Esophagus squamous epithelium (tissue), 5 donors: ENCODE measurements around the gene BLOC1S1. TPM values are rescaled to one million over a fixed set of nuclear protein-coding genes. Genes with fewer than 3 reads are reported as not detected.

Experiments
- DNase-seq: peaks from one replicate; lab custom pipeline; 2025; lab: John Stamatoyannopoulos, UW
- H3K27ac ChIP-seq, 4 donors: fragments of 200-600 bp; sonication (generic); one replicate each; pipeline ENCODE4 v1.5.1; 2016 to 2019; ENCODE audit warnings: mild to moderate bottlenecking in 1 of 4
- H3K27me3 ChIP-seq, 4 donors: fragments of 200-600 bp; sonication (generic); 1 replicate in 3 of 4; 2 replicates in 1 of 4; pipeline versions ENCODE4 v1.5.1 to v1.6.0; 2017 to 2021; ENCODE audit warnings: antibody characterized with exemption in 1 of 4
- H3K36me3 ChIP-seq, 3 donors: fragments of 200-600 bp; sonication (generic); one replicate each; pipeline ENCODE4 v1.5.1; 2016 to 2019
- H3K4me1 ChIP-seq, 3 donors: fragments of 200-600 bp; sonication (generic); one replicate each; pipeline ENCODE4 v1.5.1; 2017 to 2019
- H3K4me3 ChIP-seq, 4 donors: fragments of 200-600 bp; sonication (generic); 1 replicate in 3 of 4; 2 replicates in 1 of 4; pipeline ENCODE4 v1.5.1; 2016 to 2019; ENCODE audit warnings: mild to moderate bottlenecking in 2 of 4, moderate library complexity in 1 of 4
- H3K9me3 ChIP-seq, 3 donors: fragments of 200-600 bp; sonication (generic); one replicate each; pipeline ENCODE4 v1.5.1; 2016 to 2019
- CTCF ChIP-seq, 6 experiments: fragments of 450-650 bp in 4 of 6; fragments of 200-600 bp in 2 of 6; sonication (generic) in 2 of 6; IDR thresholded peaks; one replicate each; pipeline ENCODE4 v1.5.1; 2016 to 2019; ENCODE audit warnings: antibody characterized with exemption in 6 of 6, mild to moderate bottlenecking in 4 of 6, moderate library complexity in 4 of 6
- POLR2A ChIP-seq, 4 donors: fragments of 450-650 bp; IDR thresholded peaks; one replicate each; pipeline ENCODE4 v1.6.1; 2017; ENCODE audit warnings: antibody characterized with exemption in 4 of 4, mild to moderate bottlenecking in 4 of 4, moderate library complexity in 3 of 4
- WGBS, 2 donors: methylation state at CpG; one replicate each; pipeline ENCODE4 v1.1.5; 2018; 5-methylcytosine and 5-hydroxymethylcytosine counted together
- intact Hi-C: fragments of 100-400 bp; cut with DNase I; formaldehyde crosslinking; loops from one replicate; pipeline ENCODE4 v1.15.0; 2022
- total RNA-seq, 4 donors: library from RNA; depleted of rRNA; stranded (reverse); fragments of >200 nt; gene quantifications; one replicate each; pipeline ENCODE4 v1.1.0, GENCODE V29; 2016
- donor health status: DM: yes; HTN: yes; CAD: no.

The BLOC1S1 gene
- total RNA-seq, 4 donors from 2014 or later = 117 to 211 (median 178) TPM

GRCh38 chr12:55728186-55728938 is 12.5 kb downstream of the BLOC1S1 start:
- DNase-seq = no peak
- no peaks in the 10 kb centered on the region for H3K27me3 ChIP-seq
- WGBS, 2 donors = 0% methylated on average over 3 to 13 of the region's 61 CpGs
- peak overlapping the region; percentile 94 to 100 (median 96) for H3K27ac ChIP-seq
- intact Hi-C loops = no loop called here
- H3K9me3 ChIP-seq = no peaks in the 10 kb centered on the region
- H3K4me3 ChIP-seq = peak overlapping the region; percentile 75 to 94 (median 85)
- H3K36me3 ChIP-seq = peaks cover 9 to 39% (median 23%) of the 10 kb centered on the region in 3 donors
- H3K4me1 ChIP-seq = peaks cover 33 to 89% (median 48%) of the 10 kb centered on the region in 3 donors
- TF ChIP-seq POLR2A (IDR thresholded peaks at IDR 0.05) = no peak
- TF ChIP-seq CTCF (IDR thresholded peaks at IDR 0.05) = no peak

GRCh38 chr12:55728939-55729818 is 13.3 kb downstream of the BLOC1S1 start, which contains the start of gene CD63:
Gene CD63 (minus strand): TSS chr12:55729009. CDS start chr12:55728341, 668 bp downstream.
- no peak for TF ChIP-seq CTCF (IDR thresholded peaks at IDR 0.05)
- peak in 2 of 4 donors; percentile 86 to 92 for TF ChIP-seq POLR2A (IDR thresholded peaks at IDR 0.05)

GRCh38 chr12:55729819-55730818 is 14.3 kb downstream of the BLOC1S1 start:
- peaks cover 0 to 23% (median 10%) of the 10 kb centered on the region in 3 donors for H3K36me3 ChIP-seq
- H3K4me1 ChIP-seq = peaks cover 22 to 75% (median 31%) of the 10 kb centered on the region in 3 donors
- TF ChIP-seq CTCF (IDR thresholded peaks at IDR 0.05) (no peak), POLR2A (IDR thresholded peaks at IDR 0.05) (peak in 1 of 4 donors; percentile 28)
- no peaks in the 10 kb centered on the region for H3K9me3 ChIP-seq
- intact Hi-C loops = no loop called here
- DNase-seq = no peak
- WGBS, 2 donors = 4 to 7% methylated on average over 13 to 15 of the region's 19 CpGs
- H3K4me3 ChIP-seq = peak overlapping the region; percentile 75 to 94 (median 85)
- H3K27ac ChIP-seq = peak overlapping the region; percentile 94 to 100 (median 96)
- no peaks in the 10 kb centered on the region for H3K27me3 ChIP-seq

More at GRCh38 chr12:55728939-55729818, 13.3 kb downstream of the BLOC1S1 start, which contains the start of gene CD63:
- peak; percentile 68 for DNase-seq
- WGBS, 2 donors = 0% methylated on average over 3 to 10 of the region's 61 CpGs
- Histone ChIP-seq H3K4me3 (peak within 1 kb of the TSS; percentile 75 to 94 (median 85)), H3K4me1 (peaks cover 27 to 84% (median 39%) of the 10 kb centered on the region in 3 donors), H3K36me3 (peaks cover 4 to 32% (median 18%) of the 10 kb centered on the region in 3 donors), H3K27me3 (no peaks in the 10 kb centered on the region), H3K9me3 (no peaks in the 10 kb centered on the region), H3K27ac (peak within 1 kb of the TSS; percentile 94 to 100 (median 96))
- intact Hi-C loops = no loop called here

DNA sequence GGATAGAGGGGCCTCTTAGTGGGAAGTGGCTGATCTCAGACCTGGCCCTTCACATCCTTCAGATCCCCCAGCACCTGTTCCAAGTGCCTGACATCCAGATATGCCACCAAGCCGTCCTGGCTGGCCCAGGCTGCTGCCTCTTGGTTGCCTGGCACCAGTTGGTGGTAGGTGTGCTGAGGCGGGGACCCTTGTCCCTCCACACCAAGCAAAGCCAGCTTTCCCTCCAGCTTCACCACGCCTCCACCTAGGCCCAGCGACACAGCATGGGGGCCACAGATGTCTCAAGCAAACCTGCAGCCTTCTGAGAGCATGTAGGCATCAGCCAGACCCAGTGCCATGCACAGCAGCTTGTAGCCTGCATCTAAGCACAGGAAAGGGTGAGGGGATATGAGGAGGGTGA is 16.4 kb downstream of the BLOC1S1 start:
- intact Hi-C loops = no loop called here
- TF ChIP-seq CTCF (IDR thresholded peaks at IDR 0.05) = no peak
- no peak for TF ChIP-seq POLR2A (IDR thresholded peaks at IDR 0.05)
- Histone ChIP-seq H3K36me3 (peaks cover 0 to 1% (median 0%) of the 10 kb centered on the region in 3 donors), H3K27ac (no peak overlapping the region), H3K4me1 (peaks cover 15 to 61% (median 20%) of the 10 kb centered on the region in 3 donors), H3K9me3 (no peaks in the 10 kb centered on the region), H3K27me3 (no peaks in the 10 kb centered on the region), H3K4me3 (no peak overlapping the region)
- DNase-seq = no peak
- 40% methylated on average over 1 of the region's 4 CpGs; no CpG with 5 or more reads in 1 of the 2 donors for WGBS, 2 donors
